ENCODE data around the gene CAPZA1.
A peak's percentile ranks its signal among the peaks of the same experiment; 100 is the strongest.
"Not testable (repeated sequence)": the region's sequence is repeated elsewhere in the genome, so short reads cannot be mapped to it uniquely, and the experiment has no call there.

Gene CAPZA1

GRCh38 chr1:112619518-112620376 is at the start of gene CAPZA1:
Gene CAPZA1 (plus strand): TSS chr1:112619832. CDS start chr1:112619845, 13 bp downstream.
- DNase-seq = peak; percentile 87

- no peak for DNase-seq
Observed at GRCh38 chr1:112575154-112575804, 44.4 kb upstream of the CAPZA1 start.

GRCh38 chr1:112576240-112576639 is 43.4 kb upstream of the CAPZA1 start:
- DNase-seq = no peak

- DNase-seq = no peak
Observed at GRCh38 chr1:112579801-112580510, 39.7 kb upstream of the CAPZA1 start.

- DNase-seq = no peak
Observed at GRCh38 chr1:112581586-112582192, 37.9 kb upstream of the CAPZA1 start.

GRCh38 chr1:112583366-112583765 is 36.3 kb upstream of the CAPZA1 start:
- DNase-seq = no peak

GRCh38 chr1:112589766-112590165 is 29.9 kb upstream of the CAPZA1 start:
- no peak for DNase-seq

GRCh38 chr1:112594208-112594876 is 25.3 kb upstream of the CAPZA1 start:
- DNase-seq = no peak

- no peak for DNase-seq
Observed at GRCh38 chr1:112599477-112599876, 20.2 kb upstream of the CAPZA1 start.

GRCh38 chr1:112603012-112603411 is 16.6 kb upstream of the CAPZA1 start:
- DNase-seq = no peak

- DNase-seq = no peak
Observed at GRCh38 chr1:112603541-112603940, 16.1 kb upstream of the CAPZA1 start.

GRCh38 chr1:112605633-112606327 is 13.9 kb upstream of the CAPZA1 start:
- DNase-seq = no peak

- no peak for DNase-seq
Observed at GRCh38 chr1:112614460-112615065, 5.1 kb upstream of the CAPZA1 start.

GRCh38 chr1:112618114-112618720 is 1.4 kb upstream of the CAPZA1 start:
- no peak for DNase-seq

GRCh38 chr1:112618721-112619517 is 713 bp upstream of the CAPZA1 start, which contains the start of gene ST7L:
Gene ST7L (minus strand): TSS chr1:112619141. CDS start chr1:112619113, 28 bp downstream.
- peak; percentile 52 for DNase-seq

GRCh38 chr1:112620377-112620695 is 704 bp downstream of the CAPZA1 start:
- DNase-seq = no peak

GRCh38 chr1:112624493-112624892 is 4.9 kb downstream of the CAPZA1 start:
- DNase-seq = not testable (repeated sequence)

GRCh38 chr1:112625696-112626095 is 6.1 kb downstream of the CAPZA1 start:
- DNase-seq = no peak

- DNase-seq = no peak
Observed at GRCh38 chr1:112626193-112626592, 6.6 kb downstream of the CAPZA1 start.

- DNase-seq = no peak
Observed at GRCh38 chr1:112626887-112627286, 7.3 kb downstream of the CAPZA1 start.
